Mammary epithelial cell (primary cell): Measurements from ENCODE around the gene IQCK.

Experiments
- EZH2 ChIP-seq: IDR thresholded peaks from 2 replicates; pipeline ENCODE4 v1.6.1; 2012; ENCODE audit warnings: low read length, inconsistent platforms, borderline replicate concordance
- TF ChIP-seq, protein P1 (sequence below), 2 donors: IDR thresholded peaks in 1 of 2; conservative IDR thresholded peaks in 1 of 2; 2 replicates each; pipeline ENCODE4 v1.5.1; 2011 to 2012; ENCODE audit warnings: inconsistent platforms in 2 of 2, low read length in 2 of 2, mild to moderate bottlenecking in 2 of 2, control low read depth in 1 of 2, low read depth in 1 of 2; ENCODE audit not compliant: insufficient read depth in 1 of 2; ENCODE audit errors: extremely low read depth in 1 of 2

DNA sequence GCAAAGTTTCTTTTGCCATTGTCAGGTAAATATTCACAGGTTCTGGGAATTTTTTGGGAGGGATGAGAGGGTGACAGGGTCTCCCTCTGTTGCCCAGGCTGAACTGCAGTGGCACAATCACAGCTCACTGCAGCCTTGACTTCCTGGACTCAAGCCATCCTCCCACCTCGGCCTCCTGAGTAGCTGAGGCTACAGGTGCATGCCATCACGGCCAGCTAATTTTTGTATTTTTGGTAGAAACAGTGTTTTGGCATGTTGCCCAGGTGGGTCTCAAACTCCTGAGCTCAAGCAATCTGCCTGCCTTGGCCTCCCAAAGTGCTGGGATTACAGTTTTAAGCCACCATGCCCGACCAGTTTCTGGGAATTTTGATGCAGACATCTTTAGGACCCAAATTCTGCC is 53.0 kb downstream of the IQCK start:
- TF ChIP-seq, protein P1, sequence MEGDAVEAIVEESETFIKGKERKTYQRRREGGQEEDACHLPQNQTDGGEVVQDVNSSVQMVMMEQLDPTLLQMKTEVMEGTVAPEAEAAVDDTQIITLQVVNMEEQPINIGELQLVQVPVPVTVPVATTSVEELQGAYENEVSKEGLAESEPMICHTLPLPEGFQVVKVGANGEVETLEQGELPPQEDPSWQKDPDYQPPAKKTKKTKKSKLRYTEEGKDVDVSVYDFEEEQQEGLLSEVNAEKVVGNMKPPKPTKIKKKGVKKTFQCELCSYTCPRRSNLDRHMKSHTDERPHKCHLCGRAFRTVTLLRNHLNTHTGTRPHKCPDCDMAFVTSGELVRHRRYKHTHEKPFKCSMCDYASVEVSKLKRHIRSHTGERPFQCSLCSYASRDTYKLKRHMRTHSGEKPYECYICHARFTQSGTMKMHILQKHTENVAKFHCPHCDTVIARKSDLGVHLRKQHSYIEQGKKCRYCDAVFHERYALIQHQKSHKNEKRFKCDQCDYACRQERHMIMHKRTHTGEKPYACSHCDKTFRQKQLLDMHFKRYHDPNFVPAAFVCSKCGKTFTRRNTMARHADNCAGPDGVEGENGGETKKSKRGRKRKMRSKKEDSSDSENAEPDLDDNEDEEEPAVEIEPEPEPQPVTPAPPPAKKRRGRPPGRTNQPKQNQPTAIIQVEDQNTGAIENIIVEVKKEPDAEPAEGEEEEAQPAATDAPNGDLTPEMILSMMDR (conservative IDR thresholded peaks at IDR 0.05 in 1 of 2, IDR thresholded peaks at IDR 0.05 in 1 of 2; ENCODE audit: extremely low read depth in 1 of 2, insufficient read depth in 1 of 2, low read depth in 1 of 2, low read length in 2 of 2): no peak
- TF ChIP-seq EZH2: no peak
